GM23338 (cell line): Measurements from ENCODE around the gene NUP50.

Source experiments
- CREB1 ChIP-seq: fragments of 250-450 bp; sonication (Bioruptor Pico); IDR thresholded peaks from 2 replicates; pipeline ENCODE4 v1.5.0; 2020; ENCODE audit warnings: low read depth, mild to moderate bottlenecking, moderate library complexity
- ETS1 ChIP-seq: IDR thresholded peaks from 2 replicates; pipeline ENCODE4 v1.6.1; 2016; ENCODE audit warnings: antibody characterized with exemption
- EZH2 ChIP-seq: fragments of 200-600 bp; sonication (generic); IDR thresholded peaks from one replicate; pipeline ENCODE4 v1.8.0; 2017; ENCODE audit warnings: antibody characterized with exemption, mild to moderate bottlenecking, low read depth; ENCODE audit not compliant: unreplicated experiment
- POLR2AphosphoS5 ChIP-seq: IDR thresholded peaks from 2 replicates; pipeline ENCODE4 v1.6.1; 2016; ENCODE audit warnings: antibody characterized with exemption, low read depth
- TF ChIP-seq, protein P1 (sequence below), 2 experiments: fragments of 200-600 bp in 1 of 2; sonication (generic) in 1 of 2; conservative IDR thresholded peaks; 2 replicates each; pipeline versions ENCODE4 v1.5.1 to v1.6.1; 2016 to 2017; ENCODE audit warnings: antibody characterized with exemption in 2 of 2, low read depth in 2 of 2, mild to moderate bottlenecking in 2 of 2, moderate library complexity in 1 of 2

DNA sequence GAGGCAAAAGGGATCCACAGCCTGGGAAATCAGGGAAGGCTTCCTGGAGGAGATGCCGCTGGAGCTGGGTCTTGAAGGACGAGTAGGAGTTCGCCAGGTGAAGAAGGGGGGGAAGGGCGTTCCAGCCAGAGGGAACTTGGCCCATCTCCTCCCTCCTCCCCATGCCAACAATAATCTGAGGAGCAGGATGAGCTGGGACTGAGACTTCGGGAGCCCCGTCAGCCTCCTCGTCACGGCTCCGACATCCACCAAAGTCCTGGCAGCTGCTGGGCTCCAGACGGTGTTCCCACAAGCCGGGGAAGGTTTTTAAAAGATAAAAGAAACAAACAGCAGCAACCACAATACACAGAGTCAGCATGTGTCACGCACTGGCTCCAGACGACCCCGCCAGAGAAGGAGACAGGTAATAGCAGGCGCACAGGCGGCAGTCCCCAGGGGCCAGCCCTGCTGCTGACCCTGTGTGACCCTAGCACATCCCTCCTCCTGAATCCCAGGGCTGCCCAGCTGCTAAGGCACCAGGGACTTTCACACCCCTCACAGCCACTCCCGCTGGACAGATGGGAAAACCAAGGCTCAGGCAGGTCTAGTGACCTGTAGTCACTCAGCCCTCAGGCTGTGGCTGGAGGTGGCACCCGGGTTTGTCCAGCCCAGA, 37.3 kb downstream of the NUP50 start:
- TF ChIP-seq, protein P1, sequence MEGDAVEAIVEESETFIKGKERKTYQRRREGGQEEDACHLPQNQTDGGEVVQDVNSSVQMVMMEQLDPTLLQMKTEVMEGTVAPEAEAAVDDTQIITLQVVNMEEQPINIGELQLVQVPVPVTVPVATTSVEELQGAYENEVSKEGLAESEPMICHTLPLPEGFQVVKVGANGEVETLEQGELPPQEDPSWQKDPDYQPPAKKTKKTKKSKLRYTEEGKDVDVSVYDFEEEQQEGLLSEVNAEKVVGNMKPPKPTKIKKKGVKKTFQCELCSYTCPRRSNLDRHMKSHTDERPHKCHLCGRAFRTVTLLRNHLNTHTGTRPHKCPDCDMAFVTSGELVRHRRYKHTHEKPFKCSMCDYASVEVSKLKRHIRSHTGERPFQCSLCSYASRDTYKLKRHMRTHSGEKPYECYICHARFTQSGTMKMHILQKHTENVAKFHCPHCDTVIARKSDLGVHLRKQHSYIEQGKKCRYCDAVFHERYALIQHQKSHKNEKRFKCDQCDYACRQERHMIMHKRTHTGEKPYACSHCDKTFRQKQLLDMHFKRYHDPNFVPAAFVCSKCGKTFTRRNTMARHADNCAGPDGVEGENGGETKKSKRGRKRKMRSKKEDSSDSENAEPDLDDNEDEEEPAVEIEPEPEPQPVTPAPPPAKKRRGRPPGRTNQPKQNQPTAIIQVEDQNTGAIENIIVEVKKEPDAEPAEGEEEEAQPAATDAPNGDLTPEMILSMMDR (conservative IDR thresholded peaks at IDR 0.05; ENCODE audit: low read depth in 2 of 2): no peak
- no peak for TF ChIP-seq CREB1
- TF ChIP-seq EZH2: no peak
- no peak for TF ChIP-seq POLR2AphosphoS5
- TF ChIP-seq ETS1: no peak
